C4-2B (cell line): ENCODE data around the gene RALB.

Experiments used
- H3K27ac ChIP-seq: fragments of 450-650 bp; 2 replicates; pipeline ENCODE4 v1.5.1; 2017
- CTCF ChIP-seq: fragments of 450-650 bp; conservative IDR thresholded peaks from 2 replicates; pipeline ENCODE4 v1.5.1; 2017; ENCODE audit warnings: mild to moderate bottlenecking
- ZFX ChIP-seq: fragments of 450-650 bp; IDR thresholded peaks from 2 replicates; pipeline ENCODE4 v1.6.1; 2017

The RALB gene

GRCh38 chr2:120244656-120245519, 7.8 kb upstream of the RALB start:
- H3K27ac ChIP-seq: peak overlapping the region; percentile 66
- TF ChIP-seq ZFX: no peak

GRCh38 chr2:120245520-120246332, 6.9 kb upstream of the RALB start:
- TF ChIP-seq CTCF: no peak
- H3K27ac ChIP-seq: peak overlapping the region; percentile 66

- TF ChIP-seq ZFX (no peak), CTCF (no peak)
- H3K27ac ChIP-seq: no peak overlapping the region
These were observed 5.9 kb upstream of the RALB start for GRCh38 chr2:120246546-120247300.

DNA sequence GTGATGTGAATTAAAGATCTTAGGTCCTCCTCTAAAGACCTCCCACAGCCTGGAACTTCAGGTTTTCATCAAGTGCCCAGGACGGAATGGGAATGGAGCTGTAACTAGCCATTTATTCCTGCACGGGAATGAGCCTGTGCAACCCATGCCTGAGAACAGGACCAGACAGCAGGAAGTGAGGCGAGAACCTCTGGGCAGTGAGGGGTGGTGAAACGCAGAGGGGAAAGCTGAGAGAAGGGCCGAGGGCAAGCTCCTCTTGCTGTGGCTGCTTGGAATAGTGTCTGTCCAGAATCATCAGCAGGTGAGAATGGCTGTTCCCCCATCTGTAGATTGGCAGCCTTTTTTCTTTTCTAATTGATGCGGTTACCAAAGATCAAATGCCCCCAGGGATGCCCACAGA, 4.8 kb upstream of the RALB start:
- TF ChIP-seq CTCF (no peak), ZFX (no peak)
- no peak overlapping the region for H3K27ac ChIP-seq

- H3K27ac ChIP-seq: no peak overlapping the region
- no peak for TF ChIP-seq CTCF
- TF ChIP-seq ZFX: no peak
These were observed 2.0 kb upstream of the RALB start for GRCh38 chr2:120250640-120251039.

DNA sequence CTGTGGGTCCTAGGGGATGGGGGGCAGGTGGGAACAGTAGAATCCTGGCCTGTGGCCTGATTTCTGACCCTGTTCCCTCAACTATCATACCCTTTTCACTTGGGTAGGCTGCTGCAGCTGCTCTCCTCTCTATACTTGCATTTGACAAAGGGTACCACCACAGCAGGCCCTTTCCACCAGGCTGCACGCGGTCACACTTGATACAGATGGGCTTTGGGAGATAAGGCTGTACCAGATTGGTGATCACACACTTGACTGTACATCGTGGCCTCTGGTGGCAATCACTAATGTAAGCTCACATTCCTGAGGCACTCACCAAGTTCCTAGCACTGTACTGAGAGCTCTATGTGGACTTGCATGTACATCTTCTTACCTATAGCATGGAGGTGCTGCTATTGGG, 1.6 kb upstream of the RALB start:
- TF ChIP-seq CTCF (no peak), ZFX (no peak)
- no peak overlapping the region for H3K27ac ChIP-seq

GRCh38 chr2:120251880-120252224, 800 bp upstream of the RALB start:
- peak overlapping the region; percentile 75 for H3K27ac ChIP-seq
- TF ChIP-seq ZFX (no peak), CTCF (no peak)
